SK-N-SH treated with all-trans-retinoic acid at 6 μM for 48 hours (cell line): ENCODE results near the gene POU2F1.

Experiments
- ARNTL ChIP-seq: fragments of 450-650 bp; formaldehyde crosslinking; IDR thresholded peaks from 2 replicates; pipeline ENCODE4 v1.5.0; 2020; ENCODE audit warnings: low read depth, mild to moderate bottlenecking, moderate library complexity, borderline replicate concordance
- BACH2 ChIP-seq: fragments of 250-450 bp; sonication (Bioruptor Pico); IDR thresholded peaks from 2 replicates; pipeline ENCODE4 v1.9.0; 2021; ENCODE audit warnings: mild to moderate bottlenecking, borderline replicate concordance
- CREB5 ChIP-seq: fragments of 250-450 bp; sonication (Bioruptor Pico); IDR thresholded peaks from 2 replicates; pipeline ENCODE4 v1.5.1; 2020; ENCODE audit warnings: low read depth, mild to moderate bottlenecking, moderate library complexity
- ISL1 ChIP-seq: fragments of 250-450 bp; sonication (Bioruptor Pico); IDR thresholded peaks from 2 replicates; pipeline ENCODE4 v2.1.2; 2022; ENCODE audit warnings: mild to moderate bottlenecking, moderate library complexity
- RARB ChIP-seq: fragments of 250-450 bp; sonication (Bioruptor Pico); IDR thresholded peaks from 2 replicates; pipeline ENCODE4 v1.8.0; 2021; ENCODE audit warnings: mild to moderate bottlenecking, moderate library complexity
- SNAI2 ChIP-seq: fragments of 250-450 bp; sonication (Bioruptor Pico); IDR thresholded peaks from 2 replicates; pipeline ENCODE4 v1.5.0; 2020; ENCODE audit warnings: mild to moderate bottlenecking, moderate library complexity
- TOX ChIP-seq: fragments of 250-450 bp; sonication (Bioruptor Pico); IDR thresholded peaks from 2 replicates; pipeline ENCODE4 v1.8.0; 2021; ENCODE audit warnings: mild to moderate bottlenecking, moderate library complexity, borderline replicate concordance
- ZNF70 ChIP-seq: fragments of 450-650 bp; formaldehyde crosslinking; IDR thresholded peaks from 2 replicates; pipeline ENCODE4 v1.5.0; 2020; ENCODE audit warnings: mild to moderate bottlenecking, moderate library complexity
- ZNF8 ChIP-seq: fragments of 450-650 bp; formaldehyde crosslinking; IDR thresholded peaks from 2 replicates; pipeline ENCODE4 v1.5.0; 2020; ENCODE audit warnings: mild to moderate bottlenecking, moderate library complexity
- TF ChIP-seq, protein P1 (sequence below): fragments of 250-450 bp; sonication (Bioruptor Pico); IDR thresholded peaks from 2 replicates; pipeline ENCODE4 v1.8.0; 2020; ENCODE audit warnings: mild to moderate bottlenecking, moderate library complexity, borderline replicate concordance

DNA sequence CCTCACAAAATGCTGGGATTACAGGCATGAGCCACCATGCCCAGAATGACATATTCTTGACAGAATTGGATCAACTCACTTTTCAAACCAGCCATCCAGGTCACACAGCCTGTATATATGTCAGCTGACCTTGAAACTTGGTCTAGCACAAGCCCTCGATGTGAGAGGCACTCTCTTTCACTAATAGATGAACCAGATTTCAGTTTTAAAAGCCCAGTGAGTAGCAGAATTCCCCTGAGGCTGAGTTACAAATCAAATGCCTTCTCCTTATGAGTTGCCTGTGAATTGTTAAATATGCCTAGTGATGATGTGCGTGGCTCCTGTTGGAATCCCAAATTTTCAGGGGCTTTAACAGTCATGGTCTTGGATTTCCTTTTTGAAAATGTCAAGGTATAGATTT lies 208.9 kb downstream of the POU2F1 start:
- no peak for TF ChIP-seq CREB5 (CRISPR knock-in tag)
- TF ChIP-seq ZNF8 (CRISPR knock-in tag): no peak
- no peak for TF ChIP-seq RARB
- TF ChIP-seq, protein P1, sequence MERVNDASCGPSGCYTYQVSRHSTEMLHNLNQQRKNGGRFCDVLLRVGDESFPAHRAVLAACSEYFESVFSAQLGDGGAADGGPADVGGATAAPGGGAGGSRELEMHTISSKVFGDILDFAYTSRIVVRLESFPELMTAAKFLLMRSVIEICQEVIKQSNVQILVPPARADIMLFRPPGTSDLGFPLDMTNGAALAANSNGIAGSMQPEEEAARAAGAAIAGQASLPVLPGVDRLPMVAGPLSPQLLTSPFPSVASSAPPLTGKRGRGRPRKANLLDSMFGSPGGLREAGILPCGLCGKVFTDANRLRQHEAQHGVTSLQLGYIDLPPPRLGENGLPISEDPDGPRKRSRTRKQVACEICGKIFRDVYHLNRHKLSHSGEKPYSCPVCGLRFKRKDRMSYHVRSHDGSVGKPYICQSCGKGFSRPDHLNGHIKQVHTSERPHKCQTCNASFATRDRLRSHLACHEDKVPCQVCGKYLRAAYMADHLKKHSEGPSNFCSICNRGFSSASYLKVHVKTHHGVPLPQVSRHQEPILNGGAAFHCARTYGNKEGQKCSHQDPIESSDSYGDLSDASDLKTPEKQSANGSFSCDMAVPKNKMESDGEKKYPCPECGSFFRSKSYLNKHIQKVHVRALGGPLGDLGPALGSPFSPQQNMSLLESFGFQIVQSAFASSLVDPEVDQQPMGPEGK (CRISPR knock-in tag): no peak
- TF ChIP-seq ISL1 (CRISPR knock-in tag): no peak
- TF ChIP-seq TOX (CRISPR knock-in tag): no peak
- TF ChIP-seq BACH2: no peak
- TF ChIP-seq SNAI2 (CRISPR knock-in tag): no peak
- TF ChIP-seq ZNF70 (CRISPR knock-in tag): no peak
- no peak for TF ChIP-seq ARNTL (CRISPR knock-in tag)
